H9 (cell line): ENCODE results near the gene SDK1. TPM values are rescaled to one million over a fixed set of nuclear protein-coding genes. Genes with fewer than 3 reads are reported as not detected.

ENCODE experiments used
- DNase-seq: peaks from one replicate; pipeline ENCODE4 v3.0.0-alpha.2; 2017
- H2AFZ ChIP-seq: one replicate; pipeline ENCODE4 v1.6.1; 2013; ENCODE audit warnings: mild to moderate bottlenecking, low read length, control low read depth, moderate library complexity
- H2AK5ac ChIP-seq: 2 replicates; pipeline ENCODE4 v1.6.1; 2013; ENCODE audit warnings: low read length, control low read depth, mixed read lengths; ENCODE audit not compliant: insufficient read length
- H2BK120ac ChIP-seq: one replicate; pipeline ENCODE4 v1.6.1; 2013; ENCODE audit warnings: low read depth, mild to moderate bottlenecking, low read length, control low read depth, inconsistent platforms; ENCODE audit not compliant: poor library complexity, severe bottlenecking
- H2BK12ac ChIP-seq: 2 replicates; pipeline ENCODE4 v1.6.1; 2013; ENCODE audit warnings: low read length, control low read depth, mixed read lengths, low read depth; ENCODE audit not compliant: insufficient read length
- H2BK15ac ChIP-seq: 2 replicates; pipeline ENCODE4 v1.6.1; 2013; ENCODE audit warnings: low read depth, low read length, control low read depth
- H2BK20ac ChIP-seq: one replicate; pipeline ENCODE4 v1.6.1; 2013; ENCODE audit warnings: low read depth, mild to moderate bottlenecking, low read length, control low read depth, inconsistent platforms; ENCODE audit not compliant: poor library complexity, severe bottlenecking
- H2BK5ac ChIP-seq: 2 replicates; pipeline ENCODE4 v1.6.1; 2013; ENCODE audit warnings: low read length, control low read depth, mixed read lengths; ENCODE audit not compliant: insufficient read length
- H3K14ac ChIP-seq: 2 replicates; pipeline ENCODE4 v1.6.1; 2013; ENCODE audit warnings: low read length, control low read depth; ENCODE audit not compliant: insufficient read depth
- H3K18ac ChIP-seq: 2 replicates; pipeline ENCODE4 v1.6.1; 2013; ENCODE audit warnings: low read depth, mild to moderate bottlenecking, mixed read lengths, low read length, control low read depth; ENCODE audit not compliant: insufficient read length
- H3K23ac ChIP-seq: 2 replicates; pipeline ENCODE4 v1.6.1; 2013; ENCODE audit warnings: low read length, control low read depth, mixed read lengths, low read depth; ENCODE audit not compliant: insufficient read length
- H3K23me2 ChIP-seq: 2 replicates; pipeline ENCODE4 v1.6.1; 2013; ENCODE audit warnings: low read depth, mild to moderate bottlenecking, mixed read lengths, low read length, control low read depth; ENCODE audit not compliant: insufficient read length, poor library complexity, severe bottlenecking
- H3K27ac ChIP-seq: 2 replicates; pipeline ENCODE4 v1.5.1; 2013; ENCODE audit warnings: low read length, control low read depth, mixed read lengths, low read depth; ENCODE audit not compliant: insufficient read length
- H3K27me3 ChIP-seq: 2 replicates; pipeline ENCODE4 v1.6.1; 2013; ENCODE audit warnings: low read length, control low read depth, inconsistent platforms; ENCODE audit not compliant: insufficient read depth
- H3K4ac ChIP-seq: 2 replicates; pipeline ENCODE4 v1.6.1; 2013; ENCODE audit warnings: low read depth, mild to moderate bottlenecking, control low read depth, inconsistent platforms, low read length, moderate library complexity
- H3K4me1 ChIP-seq: 2 replicates; pipeline ENCODE4 v1.6.1; 2013; ENCODE audit warnings: low read length, control low read depth, inconsistent platforms; ENCODE audit not compliant: insufficient read depth
- H3K4me2 ChIP-seq: 2 replicates; pipeline ENCODE4 v1.6.1; 2013; ENCODE audit warnings: low read length, control low read depth, mixed read lengths; ENCODE audit not compliant: insufficient read length, insufficient read depth
- H3K56ac ChIP-seq: 2 replicates; pipeline ENCODE4 v1.6.1; 2013; ENCODE audit warnings: low read depth, mild to moderate bottlenecking, mixed read lengths, low read length, control low read depth; ENCODE audit not compliant: insufficient read length
- H3K79me1 ChIP-seq: 2 replicates; pipeline ENCODE4 v1.6.1; 2013; ENCODE audit warnings: low read depth, mild to moderate bottlenecking, moderate library complexity, low read length, control low read depth, inconsistent platforms; ENCODE audit not compliant: insufficient read depth, poor library complexity, severe bottlenecking
- H3K79me2 ChIP-seq: 2 replicates; pipeline ENCODE4 v1.6.1; 2013; ENCODE audit warnings: low read length, control low read depth, inconsistent platforms; ENCODE audit not compliant: insufficient read depth
- H3K9ac ChIP-seq: 2 replicates; pipeline ENCODE4 v1.6.1; 2013; ENCODE audit warnings: low read length, control low read depth, mixed read lengths; ENCODE audit not compliant: insufficient read length; ENCODE audit errors: extremely low read depth
- H3K9me3 ChIP-seq: one replicate; pipeline ENCODE4 v1.6.1; 2013; ENCODE audit warnings: low read depth, low read length, inconsistent platforms; ENCODE audit not compliant: control insufficient read depth
- H3T11ph ChIP-seq: one replicate; pipeline ENCODE4 v1.6.1; 2013; ENCODE audit warnings: mild to moderate bottlenecking, low read length, control low read depth, inconsistent platforms
- H4K20me1 ChIP-seq: one replicate; pipeline ENCODE4 v1.6.1; 2013; ENCODE audit not compliant: control insufficient read depth, insufficient read length, insufficient read depth
- H4K5ac ChIP-seq: 2 replicates; pipeline ENCODE4 v1.6.1; 2013; ENCODE audit warnings: low read depth, mild to moderate bottlenecking, mixed read lengths, low read length, control low read depth; ENCODE audit not compliant: insufficient read length
- H4K8ac ChIP-seq: replicated peaks from 2 replicates; pipeline ENCODE4 v1.6.1; 2013; ENCODE audit warnings: low read length, control low read depth, mixed read lengths, low read depth; ENCODE audit not compliant: insufficient read length
- H4K91ac ChIP-seq: 2 replicates; pipeline ENCODE4 v1.6.1; 2013; ENCODE audit warnings: low read depth, mild to moderate bottlenecking, moderate library complexity, mixed read lengths, low read length, control low read depth; ENCODE audit not compliant: insufficient read length
- H3K27ac Mint-ChIP-seq, 3 experiments: 2 replicates in 2 of 3; 3 replicates in 1 of 3; pipeline ENCODE4 v1.8.0; 2020 to 2021; ENCODE audit warnings: mixed read lengths in 3 of 3, mild to moderate bottlenecking in 1 of 3, moderate library complexity in 1 of 3
- H3K27me3 Mint-ChIP-seq: 2 replicates; pipeline ENCODE4 v1.8.0; 2021; ENCODE audit warnings: low read depth, mild to moderate bottlenecking, moderate library complexity, mixed read lengths
- H3K36me3 Mint-ChIP-seq, 3 experiments: 2 replicates in 2 of 3; 3 replicates in 1 of 3; pipeline ENCODE4 v1.8.0; 2020 to 2021; ENCODE audit warnings: low read depth in 3 of 3, mixed read lengths in 3 of 3; ENCODE audit not compliant: insufficient read depth in 1 of 3
- H3K4me1 Mint-ChIP-seq, 2 experiments: 2 replicates each; pipeline ENCODE4 v1.8.0; 2020; ENCODE audit warnings: mixed read lengths in 2 of 2
- H3K4me3 Mint-ChIP-seq, 2 experiments: 2 replicates in 1 of 2; 3 replicates in 1 of 2; pipeline ENCODE4 v1.8.0; 2020 to 2021; ENCODE audit warnings: mild to moderate bottlenecking in 2 of 2, mixed read lengths in 2 of 2, moderate library complexity in 1 of 2
- H3K9me3 Mint-ChIP-seq, 2 experiments: 2 replicates in 1 of 2; 3 replicates in 1 of 2; pipeline ENCODE4 v1.8.0; 2020; ENCODE audit warnings: mild to moderate bottlenecking in 2 of 2, mixed read lengths in 2 of 2, moderate library complexity in 1 of 2
- WGBS: extraction: QIAGEN DNeasy Blood & Tissue Kit; methylation state at CpG from one replicate; pipeline ENCODE4 v1.1.7; 2013; ENCODE audit warnings: missing lambda C conversion rate, low lambda C conversion rate, mixed read lengths; ENCODE audit not compliant: insufficient read length; ENCODE audit errors: extremely low coverage; 5-methylcytosine and 5-hydroxymethylcytosine counted together
- total RNA-seq: library from RNA; stranded (reverse); gene quantifications from 2 replicates; pipeline ENCODE4 v1.2.1, GENCODE V29; 2021
- TF ChIP-seq, protein P1 (sequence below): fragments of 200-600 bp; sonication (generic); conservative IDR thresholded peaks from 3 replicates; pipeline ENCODE4 v1.8.0; 2021; ENCODE audit warnings: antibody characterized with exemption, mild to moderate bottlenecking

The SDK1 gene
- total RNA-seq, 1 experiment from 2014 or later: 8.7 TPM

DNA sequence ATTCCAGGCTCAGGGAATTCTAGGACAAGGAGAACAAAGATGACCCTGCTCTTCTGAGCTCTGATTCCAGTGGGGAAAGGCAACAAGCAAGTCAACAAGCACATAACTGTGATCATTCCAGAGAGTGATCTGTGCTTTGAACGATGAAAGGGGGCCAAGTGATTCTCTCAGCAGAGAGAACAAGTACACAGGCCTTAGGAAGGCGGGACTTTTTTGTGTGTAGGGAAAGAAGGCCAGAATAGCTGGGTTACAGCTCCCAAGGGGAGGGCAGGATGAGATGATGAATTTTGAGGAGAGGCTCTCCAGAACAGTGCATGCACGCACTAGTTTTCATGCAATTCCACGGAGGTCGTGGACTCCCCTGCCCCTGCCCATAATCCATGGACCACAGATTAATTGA, 565.2 kb downstream of the SDK1 start:
- no peak for DNase-seq
- Histone ChIP-seq H3K79me1 (no peaks in the 10 kb centered on the region), H3K23me2 (no peaks in the 10 kb centered on the region), H3K4me1 (peaks cover 2% of the 10 kb centered on the region; the same call in 1 of the 2 replicates), H3K56ac (no peak overlapping the region), H3K18ac (no peak overlapping the region), H3K9ac (no peak overlapping the region), H2BK15ac (no peak overlapping the region), H3K14ac (no peak overlapping the region), H2BK5ac (no peak overlapping the region), H2BK12ac (no peak overlapping the region), H3K79me2 (no peaks in the 10 kb centered on the region), H4K91ac (no peak overlapping the region), H3K4me2 (no peak overlapping the region), H2BK20ac (no peak overlapping the region), H4K8ac (no peak overlapping the region), H3K27ac (no peak overlapping the region), H4K20me1 (no peaks in the 10 kb centered on the region), H2AK5ac (no peak overlapping the region), H3K9me3 (no peaks in the 10 kb centered on the region), H3T11ph (no peak overlapping the region), H2BK120ac (no peak overlapping the region), H3K4ac (no peak overlapping the region), H3K23ac (no peak overlapping the region), H2AFZ (no peak overlapping the region), H4K5ac (no peak overlapping the region), H3K27me3 (no peaks in the 10 kb centered on the region)
- Mint-ChIP-seq H3K36me3 (peaks cover 2 to 6% (median 2%) of the 10 kb centered on the region in 3 experiments; a peak in 6 of 7 replicates), H3K27me3 (no peaks in the 10 kb centered on the region; the same call in 1 of the 2 replicates), H3K4me1 (peaks cover 12 to 13% of the 10 kb centered on the region in 2 experiments), H3K27ac (no peak overlapping the region; a peak in 1 of 7 replicates), H3K4me3 (no peak overlapping the region), H3K9me3 (peaks cover 6 to 10% of the 10 kb centered on the region in 2 experiments)
- TF ChIP-seq, protein P1, sequence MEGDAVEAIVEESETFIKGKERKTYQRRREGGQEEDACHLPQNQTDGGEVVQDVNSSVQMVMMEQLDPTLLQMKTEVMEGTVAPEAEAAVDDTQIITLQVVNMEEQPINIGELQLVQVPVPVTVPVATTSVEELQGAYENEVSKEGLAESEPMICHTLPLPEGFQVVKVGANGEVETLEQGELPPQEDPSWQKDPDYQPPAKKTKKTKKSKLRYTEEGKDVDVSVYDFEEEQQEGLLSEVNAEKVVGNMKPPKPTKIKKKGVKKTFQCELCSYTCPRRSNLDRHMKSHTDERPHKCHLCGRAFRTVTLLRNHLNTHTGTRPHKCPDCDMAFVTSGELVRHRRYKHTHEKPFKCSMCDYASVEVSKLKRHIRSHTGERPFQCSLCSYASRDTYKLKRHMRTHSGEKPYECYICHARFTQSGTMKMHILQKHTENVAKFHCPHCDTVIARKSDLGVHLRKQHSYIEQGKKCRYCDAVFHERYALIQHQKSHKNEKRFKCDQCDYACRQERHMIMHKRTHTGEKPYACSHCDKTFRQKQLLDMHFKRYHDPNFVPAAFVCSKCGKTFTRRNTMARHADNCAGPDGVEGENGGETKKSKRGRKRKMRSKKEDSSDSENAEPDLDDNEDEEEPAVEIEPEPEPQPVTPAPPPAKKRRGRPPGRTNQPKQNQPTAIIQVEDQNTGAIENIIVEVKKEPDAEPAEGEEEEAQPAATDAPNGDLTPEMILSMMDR: no peak
- no CpG with 5 or more reads among the region's 5 CpGs for WGBS
